Measurements from ENCODE around the gene UCN3.
A peak's percentile ranks its signal among the peaks of the same experiment; 100 is the strongest.
"Not testable (repeated sequence)": the region's sequence is repeated elsewhere in the genome, so short reads cannot be mapped to it uniquely, and the experiment has no call there.

UCN3 gene

DNA sequence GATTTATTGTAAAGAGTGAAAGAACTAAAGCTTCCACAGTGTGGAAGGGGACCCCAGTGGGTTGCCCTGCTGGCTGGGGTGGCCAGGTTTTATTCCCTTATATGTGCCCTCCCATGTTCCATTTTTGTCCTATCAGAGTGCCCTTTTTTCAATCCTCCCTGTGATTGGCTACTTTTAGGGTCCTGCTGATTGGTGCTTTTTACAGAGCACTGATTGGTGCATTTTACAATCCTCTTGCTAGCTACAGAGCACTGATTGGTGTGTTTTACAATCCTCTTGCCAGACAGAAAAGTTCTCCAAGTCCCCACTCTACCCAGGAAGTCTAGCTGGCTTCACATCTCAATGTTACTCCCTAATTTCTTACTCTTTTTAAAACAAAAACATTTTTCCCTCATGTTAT lies 46.0 kb downstream of the UCN3 start:
- not testable (repeated sequence) for DNase-seq

DNA sequence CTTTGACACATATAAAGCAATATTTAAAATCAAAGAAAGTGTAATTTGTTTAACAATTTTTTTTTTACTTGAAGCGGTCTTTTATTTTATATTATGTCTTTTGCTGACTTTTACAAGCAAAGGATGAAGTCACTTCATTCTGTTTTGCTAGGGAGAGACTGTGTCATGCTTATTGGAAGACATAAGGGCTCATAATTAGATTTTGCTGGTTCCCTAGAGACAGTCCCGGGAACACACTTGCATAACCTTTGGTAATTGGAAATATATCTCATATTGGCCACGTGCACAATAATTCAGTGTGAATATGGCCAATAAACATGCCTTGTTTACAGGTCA lies 47.1 kb downstream of the UCN3 start:
- DNase-seq: peak; percentile 4

DNA sequence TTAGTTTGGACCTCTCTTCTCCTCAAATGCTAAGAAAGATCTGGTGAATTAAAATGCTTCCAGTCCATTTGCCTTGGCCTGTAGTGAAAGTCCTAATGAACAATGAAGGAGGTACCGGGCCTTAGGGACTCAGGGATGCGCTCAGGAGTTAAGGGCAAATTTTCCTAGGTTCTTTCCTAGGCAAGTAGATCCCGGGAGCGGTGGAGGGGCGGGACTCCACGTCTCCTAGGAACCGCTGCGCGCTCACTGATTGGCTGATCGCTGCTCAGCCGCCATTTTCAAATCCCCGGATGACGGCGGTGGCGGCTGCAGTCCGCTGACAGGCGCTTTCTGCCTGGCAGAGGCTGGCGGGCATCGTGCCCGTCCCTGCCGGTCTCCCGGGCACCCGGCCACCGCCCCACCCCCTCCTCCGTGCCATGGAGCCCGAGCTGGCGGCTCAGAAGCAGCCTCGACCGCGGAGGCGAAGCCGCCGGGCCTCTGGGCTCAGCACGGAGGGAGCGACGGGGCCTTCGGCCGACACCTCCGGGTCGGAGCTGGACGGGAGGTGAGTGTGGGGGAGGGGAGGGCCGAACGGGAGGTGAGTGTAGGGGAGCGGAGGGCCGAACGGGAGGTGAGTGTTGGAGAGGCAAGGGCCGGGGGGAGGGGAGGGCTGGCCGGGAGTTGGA lies 47.6 kb downstream of the UCN3 start, which contains the start of gene NET1:
NET1 (plus strand) TSS at position 281 of the 665 bp plus-strand sequence; CDS start at position 417, 136 bp downstream.
- peak; percentile 91 for DNase-seq

DNA sequence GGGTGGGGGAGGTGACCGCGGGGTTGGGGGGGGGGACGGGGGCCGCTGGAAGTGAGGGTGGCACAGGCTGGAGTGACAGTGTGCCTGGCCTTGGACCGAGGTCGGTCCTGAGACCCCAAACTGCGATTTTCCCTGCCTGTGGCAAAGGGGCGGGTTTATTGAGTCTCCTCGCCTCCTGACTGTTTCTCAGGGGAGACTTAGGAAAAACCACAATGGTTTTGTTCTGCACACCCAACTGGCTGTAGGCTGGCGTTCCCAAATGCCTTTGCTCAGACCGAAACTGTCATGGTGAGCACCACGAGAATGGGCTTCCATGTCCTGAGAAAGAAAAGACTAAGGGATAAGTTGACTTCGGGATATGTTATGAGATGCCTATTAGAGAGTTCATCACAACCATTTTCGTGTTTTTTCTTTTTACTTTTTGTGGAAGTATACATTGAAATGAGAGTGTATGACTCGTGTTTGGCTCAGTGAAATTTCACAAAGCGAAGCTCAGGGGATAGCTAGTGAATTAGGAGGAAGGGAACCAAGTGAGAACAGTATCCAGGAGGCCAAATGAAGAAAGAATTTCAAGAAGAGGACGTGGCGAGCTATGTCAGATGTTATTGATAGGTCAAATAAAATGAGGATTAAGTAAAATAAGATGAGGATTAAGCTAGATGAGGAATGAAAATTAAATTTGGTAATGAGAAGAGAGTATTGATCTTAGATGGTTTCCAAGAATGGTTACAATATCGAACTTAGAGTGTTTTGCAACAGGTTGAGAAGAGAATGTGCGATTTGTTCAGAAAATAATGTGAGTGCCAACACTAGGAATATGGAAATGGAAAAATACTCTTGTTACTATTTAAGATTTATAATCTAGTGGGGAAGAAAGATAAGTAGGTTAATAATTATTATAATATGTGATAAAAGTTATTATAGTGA lies 48.5 kb downstream of the UCN3 start:
- peak; percentile 71 for DNase-seq

DNA sequence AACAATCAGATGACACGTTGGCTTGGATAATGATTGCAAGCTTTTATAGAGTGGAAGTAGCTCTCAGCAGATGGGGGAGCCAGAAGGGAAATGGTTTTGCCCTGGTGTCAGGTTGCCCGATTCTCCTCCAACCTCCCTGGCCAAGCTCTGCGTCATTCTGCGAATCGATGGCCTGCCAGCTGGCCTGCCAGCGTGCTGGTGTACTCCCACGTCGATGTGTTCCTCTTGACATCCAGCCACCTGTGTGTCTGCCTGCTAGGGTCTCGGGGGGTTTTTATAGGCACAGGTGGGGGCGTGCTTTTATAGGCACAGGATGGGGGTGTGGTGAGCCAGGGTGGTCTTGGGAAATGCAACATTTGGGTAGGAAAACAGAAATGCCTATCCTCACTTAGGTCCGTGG lies 52.2 kb downstream of the UCN3 start:
- no peak for DNase-seq

DNA sequence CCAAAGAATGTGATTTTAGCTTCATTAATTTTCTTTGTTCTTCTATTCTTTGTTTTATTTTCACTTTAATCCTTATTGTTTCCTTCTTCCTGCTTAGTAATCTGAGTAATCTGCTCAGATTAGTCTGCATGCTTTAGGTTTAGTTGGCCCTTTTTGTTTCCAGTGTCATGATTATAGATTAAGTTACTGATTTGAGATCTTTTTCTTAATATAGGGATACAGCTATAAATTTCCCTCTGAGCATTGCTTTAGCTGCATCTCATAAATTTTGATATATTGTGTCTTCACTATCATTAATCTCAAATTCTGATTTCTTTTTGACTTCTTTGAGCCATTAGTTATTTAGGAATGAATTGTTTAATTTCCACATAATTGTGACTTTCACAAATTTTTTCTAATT lies 53.8 kb downstream of the UCN3 start:
- no peak for DNase-seq

DNA sequence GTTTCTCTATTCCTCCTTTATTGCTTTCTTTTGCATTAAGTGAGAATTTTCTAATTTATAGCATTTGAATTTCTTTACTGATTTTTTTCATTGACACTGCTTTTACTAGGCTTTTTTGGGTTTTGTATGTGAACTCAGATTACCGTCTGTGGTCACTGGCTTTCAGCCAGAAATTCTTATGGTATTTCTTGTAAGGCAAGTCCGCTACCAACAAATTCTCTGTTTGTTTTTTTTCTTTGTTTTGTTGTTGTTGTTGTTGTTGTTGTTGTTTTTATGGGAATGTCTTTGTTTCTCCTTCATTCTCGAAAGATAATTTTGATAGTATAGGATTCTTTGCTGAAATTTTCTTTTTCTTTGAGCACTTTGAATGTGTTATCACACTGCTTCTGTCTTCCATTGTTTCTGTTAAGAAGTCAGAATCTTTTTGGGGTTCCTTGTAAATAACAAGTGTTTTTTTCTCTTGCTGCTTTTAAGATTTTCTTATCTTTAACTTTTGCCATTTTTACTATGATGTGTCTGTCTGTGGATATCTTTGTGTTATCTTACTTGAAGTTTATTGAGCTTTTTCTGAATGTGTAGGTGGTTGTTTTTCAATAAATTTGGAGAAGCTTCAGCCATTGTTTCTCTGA lies 54.8 kb downstream of the UCN3 start:
- no peak for DNase-seq

DNA sequence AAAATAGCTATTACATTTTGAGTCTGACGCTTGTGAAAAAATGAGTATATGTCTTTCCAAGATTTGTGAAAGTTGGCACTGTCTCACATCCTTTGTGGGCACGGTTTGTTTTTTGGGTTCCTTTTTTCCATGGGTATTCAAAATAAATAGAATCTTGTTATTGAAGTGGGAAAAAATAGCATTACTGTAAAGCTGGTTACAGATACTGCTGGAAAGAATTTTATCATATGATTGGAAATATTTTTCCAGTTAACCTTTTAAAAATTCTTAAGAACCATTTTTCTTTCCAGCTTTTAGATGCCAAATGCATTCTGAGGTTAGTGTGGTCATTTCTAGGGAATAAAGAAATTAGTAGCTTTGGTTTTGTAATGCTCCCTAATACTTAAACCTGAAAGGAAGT lies 59.0 kb downstream of the UCN3 start:
- no peak for DNase-seq

Data from EL (cell line).